Hepatocyte (in vitro differentiated cells): ENCODE measurements around the gene SERINC5. TPM values are rescaled to one million over a fixed set of nuclear protein-coding genes. Genes with fewer than 3 reads are reported as not detected.
"Not testable (repeated sequence)": the region's sequence is repeated elsewhere in the genome, so short reads cannot be mapped to it uniquely, and the experiment has no call there.

ENCODE experiments used
- DNase-seq: peaks from one replicate; pipeline ENCODE4 v3.0.0-alpha.2; 2016; ENCODE audit warnings: low spot score
- H2AFZ ChIP-seq: fragments of 200-600 bp; sonication (generic); 2 replicates; pipeline ENCODE4 v1.6.0; 2016; ENCODE audit warnings: antibody characterized with exemption, mild to moderate bottlenecking
- H3K27ac ChIP-seq: fragments of 200-600 bp; sonication (generic); 2 replicates; pipeline ENCODE4 v1.5.1; 2016; ENCODE audit warnings: mild to moderate bottlenecking
- H3K27me3 ChIP-seq: fragments of 200-600 bp; sonication (generic); 2 replicates; pipeline ENCODE4 v1.6.1; 2016
- H3K36me3 ChIP-seq: fragments of 200-600 bp; sonication (generic); replicated peaks from 2 replicates; pipeline ENCODE4 v1.5.1; 2016; ENCODE audit warnings: low read depth; ENCODE audit not compliant: insufficient read depth
- H3K4me1 ChIP-seq: fragments of 200-600 bp; sonication (generic); 2 replicates; pipeline ENCODE4 v1.5.1; 2016; ENCODE audit warnings: mild to moderate bottlenecking, moderate library complexity; ENCODE audit not compliant: insufficient read depth
- H3K4me2 ChIP-seq: fragments of 200-600 bp; sonication (generic); 2 replicates; pipeline ENCODE4 v1.6.0; 2016
- H3K4me3 ChIP-seq: fragments of 200-600 bp; sonication (generic); 2 replicates; pipeline ENCODE4 v1.5.1; 2016; ENCODE audit warnings: mild to moderate bottlenecking
- H3K79me2 ChIP-seq: fragments of 200-600 bp; sonication (generic); 2 replicates; pipeline ENCODE4 v1.6.0; 2017; ENCODE audit warnings: mild to moderate bottlenecking
- H3K9me2 ChIP-seq: fragments of 200-600 bp; sonication (generic); replicated peaks from 2 replicates; pipeline ENCODE4 v1.6.0; 2017; ENCODE audit warnings: mild to moderate bottlenecking; ENCODE audit not compliant: insufficient read depth
- H3K9me3 ChIP-seq: fragments of 200-600 bp; sonication (generic); 2 replicates; pipeline ENCODE4 v1.5.1; 2016; ENCODE audit warnings: low read depth, mild to moderate bottlenecking
- H4K20me1 ChIP-seq: fragments of 200-600 bp; sonication (generic); 2 replicates; pipeline ENCODE4 v1.6.0; 2016; ENCODE audit warnings: mild to moderate bottlenecking; ENCODE audit not compliant: insufficient read depth, poor library complexity, severe bottlenecking
- CTCF ChIP-seq: fragments of 200-600 bp; sonication (generic); IDR thresholded peaks from 2 replicates; pipeline ENCODE4 v1.5.1; 2016; ENCODE audit warnings: antibody characterized with exemption, mild to moderate bottlenecking; ENCODE audit not compliant: poor library complexity
- EZH2 ChIP-seq: fragments of 200-600 bp; sonication (generic); IDR thresholded peaks from 2 replicates; pipeline ENCODE4 v1.6.1; 2016; ENCODE audit warnings: antibody characterized with exemption, mild to moderate bottlenecking, borderline replicate concordance
- EZH2phosphoT487 ChIP-seq: fragments of 200-600 bp; sonication (generic); IDR thresholded peaks from one replicate; pipeline ENCODE4 v1.6.1; 2018; ENCODE audit warnings: antibody characterized with exemption, mild to moderate bottlenecking, low read depth, moderate library complexity; ENCODE audit not compliant: unreplicated experiment, severe bottlenecking
- WGBS: methylation state at CpG from one replicate; pipeline ENCODE4 v1.1.6; 2016; ENCODE audit warnings: low lambda C conversion rate; ENCODE audit errors: missing lambda C conversion rate; 5-methylcytosine and 5-hydroxymethylcytosine counted together
- polyA plus RNA-seq: library from polyadenylated mRNA; unstranded; fragments of >200 nt; fragmentation: Nextera tagmentation; extraction: Ambion mirVana; gene quantifications from 2 replicates; pipeline ENCODE4 v1.2.1, GENCODE V29; 2016
- total RNA-seq: library from RNA; depleted of rRNA; stranded (reverse); fragments of >200 nt; gene quantifications from 2 replicates; pipeline ENCODE4 v1.2.3, GENCODE V29; 2014

SERINC5 gene
- total and polyA plus RNA-seq, 2 experiments from 2014 or later = 19.3 to 70.2 TPM

GRCh38 chr5:80187421-80188090 lies 68.3 kb downstream of the SERINC5 start:
- no peaks in the 10 kb centered on the region for H3K9me3 ChIP-seq
- H3K27ac ChIP-seq = peak overlapping the region; percentile 31
- WGBS = 86% methylated on average over 6 of the region's 6 CpGs
- H3K4me2 ChIP-seq = no peak overlapping the region
- H3K9me2 ChIP-seq = no peaks in the 10 kb centered on the region
- H3K4me3 ChIP-seq = no peak overlapping the region
- H4K20me1 ChIP-seq = no peaks in the 10 kb centered on the region
- no peak overlapping the region for H2AFZ ChIP-seq
- TF ChIP-seq CTCF = no peak
- no peak for TF ChIP-seq EZH2
- no peak for TF ChIP-seq EZH2phosphoT487
- peaks cover 40% of the 10 kb centered on the region for H3K4me1 ChIP-seq
- no peaks in the 10 kb centered on the region for H3K36me3 ChIP-seq
- H3K27me3 ChIP-seq = no peaks in the 10 kb centered on the region
- peaks cover 90% of the 10 kb centered on the region for H3K79me2 ChIP-seq
- DNase-seq = no peak

GRCh38 chr5:80185535-80185934 lies 70.3 kb downstream of the SERINC5 start:
- H3K27me3 ChIP-seq, DNase-seq, H3K9me2 ChIP-seq, H3K9me3 ChIP-seq, H2AFZ ChIP-seq, H3K36me3 ChIP-seq, H3K4me2 ChIP-seq, H3K4me3 ChIP-seq, H4K20me1 ChIP-seq: not testable (repeated sequence)
- peak overlapping the region; percentile 55 for H3K27ac ChIP-seq
- peaks cover 44% of the 10 kb centered on the region for H3K4me1 ChIP-seq
- H3K79me2 ChIP-seq = peaks cover 69% of the 10 kb centered on the region
- 78% methylated on average over 9 of the region's 9 CpGs for WGBS

DNA sequence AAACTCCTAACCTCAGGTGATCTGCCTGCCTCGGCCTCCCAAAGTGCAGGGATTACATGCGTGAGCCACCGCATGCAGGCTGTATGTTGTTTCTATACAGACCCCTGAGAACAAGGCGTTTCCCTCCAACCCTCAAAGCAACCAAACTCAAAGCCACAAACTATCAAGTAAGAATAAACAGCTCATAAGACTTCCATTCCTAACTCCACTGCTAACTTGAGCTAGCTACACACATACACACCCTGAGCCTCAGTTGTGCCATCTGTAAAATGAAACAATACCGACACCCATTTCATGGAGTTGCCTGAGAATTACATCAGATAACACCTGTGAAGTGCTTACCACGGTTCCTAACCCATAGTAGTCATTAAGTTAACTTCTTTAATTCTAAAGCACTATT lies 70.8 kb downstream of the SERINC5 start:
- no peak overlapping the region for H2AFZ ChIP-seq
- no peaks in the 10 kb centered on the region for H3K36me3 ChIP-seq
- no peaks in the 10 kb centered on the region for H3K9me3 ChIP-seq
- no peak overlapping the region for H3K4me3 ChIP-seq
- peaks cover 49% of the 10 kb centered on the region for H3K4me1 ChIP-seq
- peak overlapping the region; percentile 55 for H3K27ac ChIP-seq
- no peak for TF ChIP-seq EZH2
- TF ChIP-seq CTCF = no peak
- TF ChIP-seq EZH2phosphoT487 = no peak
- DNase-seq = no peak
- 89% methylated on average over 6 of the region's 6 CpGs for WGBS
- H3K9me2 ChIP-seq = no peaks in the 10 kb centered on the region
- no peaks in the 10 kb centered on the region for H4K20me1 ChIP-seq
- no peak overlapping the region for H3K4me2 ChIP-seq
- no peaks in the 10 kb centered on the region for H3K27me3 ChIP-seq
- peaks cover 65% of the 10 kb centered on the region for H3K79me2 ChIP-seq

DNA sequence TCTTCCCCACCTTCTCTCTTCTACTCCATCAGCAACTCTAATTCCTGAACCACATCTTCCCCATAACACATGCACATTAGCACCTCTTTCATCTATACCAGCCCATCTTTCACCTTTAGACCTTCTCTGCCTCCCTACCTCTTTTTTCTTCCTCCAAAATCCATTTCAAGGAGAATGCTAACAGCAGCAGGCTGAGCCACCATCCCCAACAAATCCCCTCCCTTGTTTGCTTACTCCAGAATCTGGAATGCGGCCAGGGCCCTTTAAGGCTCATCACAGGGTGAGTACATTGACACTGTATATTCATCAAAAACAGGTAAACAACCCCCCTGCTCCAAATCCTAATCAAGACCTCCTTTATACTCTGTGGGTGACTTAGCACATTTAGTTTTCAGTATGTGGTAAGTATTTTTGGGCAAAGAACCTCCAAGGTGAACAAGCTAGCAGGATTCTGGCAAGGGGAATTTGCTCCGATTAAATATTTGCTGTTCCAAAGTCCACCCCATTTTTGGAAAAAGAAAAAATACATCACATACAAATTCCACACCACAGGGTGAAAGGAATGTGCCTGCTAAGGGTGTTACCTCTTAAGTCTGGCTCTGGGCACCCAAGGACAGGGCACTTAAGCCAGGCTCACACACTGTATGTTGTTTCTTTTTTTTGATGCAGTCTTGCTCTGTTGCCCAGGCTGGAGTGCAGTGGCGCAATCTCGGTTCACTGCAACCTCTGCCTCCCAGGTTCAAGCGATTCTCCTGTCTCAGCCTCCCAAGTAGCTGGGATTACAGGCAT lies 71.4 kb downstream of the SERINC5 start:
- Histone ChIP-seq H3K4me2 (peak overlapping the region; percentile 9), H2AFZ (no peak overlapping the region), H3K79me2 (peaks cover 58% of the 10 kb centered on the region), H3K9me2 (no peaks in the 10 kb centered on the region), H3K4me1 (peaks cover 55% of the 10 kb centered on the region), H3K27ac (peak overlapping the region; percentile 55), H3K9me3 (no peaks in the 10 kb centered on the region), H3K36me3 (no peaks in the 10 kb centered on the region), H4K20me1 (no peaks in the 10 kb centered on the region), H3K27me3 (no peaks in the 10 kb centered on the region), H3K4me3 (no peak overlapping the region)
- peak; percentile 35 for DNase-seq
- TF ChIP-seq EZH2phosphoT487 (no peak), CTCF (no peak), EZH2 (no peak)
- WGBS = 33% methylated on average over 5 of the region's 5 CpGs

DNA sequence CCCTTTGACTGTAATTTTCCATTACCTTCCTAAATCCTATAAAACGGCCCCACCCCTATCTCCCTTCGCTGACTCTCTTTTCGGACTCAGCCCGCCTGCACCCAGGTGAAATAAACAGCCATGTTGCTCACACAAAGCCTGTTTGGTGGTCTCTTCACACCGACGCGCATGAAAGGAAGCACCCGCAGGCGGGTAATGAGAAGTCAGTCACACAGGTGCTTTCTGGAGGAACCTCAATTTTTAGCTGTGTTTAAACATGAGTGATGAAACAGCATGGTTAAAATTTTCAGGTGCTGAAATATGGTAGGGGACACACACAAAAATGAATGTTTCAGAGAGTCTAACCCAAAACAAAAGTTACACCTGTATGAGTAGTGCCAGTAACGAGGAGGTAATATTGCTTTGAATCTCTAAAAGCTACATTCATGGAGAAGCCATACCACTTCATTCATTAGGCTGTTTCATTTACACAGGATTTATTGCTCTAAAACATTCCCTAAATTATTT lies 72.1 kb downstream of the SERINC5 start:
- not testable (repeated sequence) for H3K36me3 ChIP-seq, H3K9me2 ChIP-seq, H3K9me3 ChIP-seq, DNase-seq, H4K20me1 ChIP-seq, H3K4me3 ChIP-seq, H3K27me3 ChIP-seq, H2AFZ ChIP-seq
- Histone ChIP-seq H3K4me1 (peaks cover 55% of the 10 kb centered on the region), H3K79me2 (peaks cover 58% of the 10 kb centered on the region), H3K4me2 (peak overlapping the region; percentile 9), H3K27ac (peak overlapping the region; percentile 55)
- 55% methylated on average over 10 of the region's 10 CpGs for WGBS
